GM18526 (cell line): ENCODE measurements around the gene MIER1.

Source experiments
- POLR2A ChIP-seq: IDR thresholded peaks from 3 replicates; pipeline ENCODE4 v1.6.1; 2011; ENCODE audit not compliant: insufficient read length; ENCODE audit errors: extremely low read depth

Gene MIER1

DNA sequence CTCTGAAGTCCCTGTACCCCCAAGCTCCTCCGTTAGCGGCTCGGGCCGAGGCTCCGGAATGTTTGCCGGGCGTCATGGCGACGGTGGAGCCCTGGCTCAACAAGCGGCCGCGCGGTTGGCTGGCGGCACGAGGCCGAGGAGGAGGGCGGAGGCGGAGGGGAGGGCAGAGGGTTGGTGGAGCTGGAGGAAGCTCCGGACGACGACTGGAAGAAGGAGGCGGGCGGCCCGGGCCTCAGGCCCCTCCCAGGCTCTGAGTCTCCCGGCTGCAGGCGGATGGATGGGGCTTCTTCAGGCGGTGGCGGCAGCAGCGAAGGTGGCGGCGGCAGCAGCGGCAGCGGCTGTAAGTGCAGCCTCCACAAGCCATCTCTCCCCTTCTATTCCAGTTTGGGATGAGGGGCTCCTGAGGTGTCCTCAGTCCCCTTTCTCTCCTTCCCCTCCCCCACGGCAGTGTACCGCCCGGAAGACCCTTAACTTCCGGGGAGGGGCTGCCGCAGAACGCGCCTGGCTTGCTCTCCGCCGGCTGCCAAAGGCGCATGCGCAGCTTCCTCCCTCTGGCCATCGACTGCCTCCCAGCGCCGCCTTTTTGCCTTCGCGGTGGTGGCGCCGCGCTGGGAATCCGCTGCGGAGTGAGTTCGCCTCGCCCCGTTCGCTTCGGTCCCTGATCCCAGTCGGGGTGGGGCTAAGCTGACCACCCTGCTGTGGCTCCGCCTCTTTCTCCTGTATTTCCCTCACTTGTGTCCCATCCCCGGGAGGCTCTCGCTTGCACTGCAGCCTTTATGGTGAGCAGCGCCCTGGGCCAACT is at the start of gene MIER1, which contains the start of gene DNAI4:
Gene MIER1 (plus strand): TSS at position 235 of the 802 bp plus-strand sequence. CDS start 39 bp downstream, at position 274.
Gene DNAI4 (minus strand): TSS at position 101 of the 802 bp plus-strand sequence. CDS start 25 bp downstream, at position 76.
- peak; percentile 80 for TF ChIP-seq POLR2A

- no peak for TF ChIP-seq POLR2A
These were observed 48.1 kb upstream of the MIER1 start for GRCh38 chr1:66876664-66877063.

DNA sequence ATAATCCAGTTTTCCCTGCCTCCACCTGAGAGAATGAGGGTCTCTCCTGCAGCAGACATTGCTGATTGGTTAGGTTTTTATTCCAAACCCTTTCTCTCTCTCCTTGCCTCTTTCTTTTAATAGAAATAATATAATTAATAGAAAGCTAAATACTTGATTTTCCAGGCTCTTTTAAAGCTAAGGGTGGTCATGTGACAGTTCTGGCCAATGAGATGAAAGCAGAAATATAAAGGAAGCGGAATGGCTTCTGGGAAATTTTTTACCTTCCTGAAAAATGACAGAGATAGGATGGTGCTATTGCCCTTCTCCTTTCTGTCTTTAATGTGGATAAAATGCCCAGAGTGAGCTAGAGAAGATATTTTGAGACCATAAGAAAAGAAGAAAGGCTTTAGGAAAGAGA is 35.8 kb upstream of the MIER1 start:
- TF ChIP-seq POLR2A, result no peak

- no peak for TF ChIP-seq POLR2A
These were observed 34.2 kb upstream of the MIER1 start for GRCh38 chr1:66890621-66891020.

- no peak for TF ChIP-seq POLR2A
These were observed 31.1 kb upstream of the MIER1 start for GRCh38 chr1:66893712-66894111.

GRCh38 chr1:66916320-66916719 is 8.5 kb upstream of the MIER1 start:
- no peak for TF ChIP-seq POLR2A

DNA sequence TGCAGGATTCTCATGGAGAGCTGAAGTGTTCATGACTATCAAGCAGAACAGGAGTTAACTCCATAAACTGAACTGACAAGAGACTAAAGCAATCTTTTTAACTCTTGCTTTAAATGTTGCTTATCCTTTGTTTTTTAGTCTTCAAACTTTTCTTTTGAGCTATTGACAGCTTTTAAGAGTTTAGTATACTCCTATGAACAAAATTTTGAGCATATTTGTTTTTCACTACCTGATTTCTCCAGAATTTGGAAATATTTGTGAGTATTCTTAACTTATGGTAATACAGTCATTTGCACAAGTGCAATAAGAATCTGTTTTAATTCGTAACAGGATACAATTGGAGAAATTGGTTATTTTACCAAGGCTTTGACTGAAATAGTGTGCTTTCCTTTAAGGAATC is 7.3 kb upstream of the MIER1 start:
- TF ChIP-seq POLR2A, result no peak

DNA sequence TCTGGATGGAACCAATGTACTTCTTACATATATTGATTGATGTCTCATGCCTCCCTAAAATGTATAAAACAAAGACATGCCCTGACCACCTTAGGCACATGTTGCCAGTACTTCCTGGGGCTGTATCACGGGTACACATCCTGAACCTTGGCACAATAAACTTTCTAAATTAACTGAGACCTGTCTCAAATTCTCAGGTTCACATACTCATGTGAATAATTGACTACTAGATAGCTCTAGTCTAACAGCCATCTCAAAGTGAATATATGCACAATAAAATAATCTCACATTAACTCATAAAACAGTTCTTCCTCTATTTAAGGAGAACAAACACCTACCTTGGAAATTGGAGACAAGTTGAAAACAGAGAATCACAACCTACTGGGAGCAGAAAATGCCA is 5.7 kb upstream of the MIER1 start:
- TF ChIP-seq POLR2A, result no peak

DNA sequence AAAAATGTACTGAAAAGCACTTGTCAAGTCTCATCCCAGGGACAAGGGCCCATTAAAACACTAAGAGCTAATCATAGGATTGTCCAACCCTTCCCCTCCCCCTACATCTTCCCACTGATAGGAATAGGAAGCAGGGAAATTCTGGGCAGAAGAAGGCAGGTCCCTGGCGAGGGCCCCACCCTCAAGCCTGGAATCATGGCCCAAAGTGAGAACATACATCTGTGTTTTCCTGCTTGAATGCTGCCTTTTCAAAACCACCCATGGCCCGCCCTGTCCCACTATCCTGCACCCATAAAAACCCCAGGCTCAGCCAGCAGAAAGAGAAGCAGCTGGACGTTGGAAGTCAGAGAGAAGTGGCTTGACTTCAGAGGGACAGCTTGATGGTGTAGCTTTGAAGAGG is 5.0 kb upstream of the MIER1 start:
- no peak for TF ChIP-seq POLR2A

GRCh38 chr1:66920543-66920942 is 4.2 kb upstream of the MIER1 start:
- no peak for TF ChIP-seq POLR2A

GRCh38 chr1:66925558-66925910 is 744 bp downstream of the MIER1 start:
- TF ChIP-seq POLR2A, result no peak

DNA sequence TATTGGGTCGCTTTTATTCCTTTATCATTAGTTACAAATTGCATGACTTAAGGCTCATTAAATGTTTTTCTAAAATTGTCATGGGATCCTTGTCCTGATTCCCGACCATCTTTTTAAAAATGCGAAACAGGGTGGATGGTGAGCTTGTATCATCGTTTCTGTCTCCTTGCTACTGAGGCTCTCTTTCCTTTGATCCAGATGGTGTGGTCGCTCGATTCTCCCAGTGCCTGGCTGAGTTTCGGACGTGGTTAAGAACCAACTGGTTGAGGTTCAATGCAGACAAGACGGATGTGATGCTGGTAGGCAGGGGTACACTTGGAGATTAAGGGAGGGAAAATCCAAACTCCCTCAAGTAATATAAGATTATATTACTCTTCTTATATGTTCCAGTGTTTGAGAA is 1.2 kb downstream of the MIER1 start:
- TF ChIP-seq POLR2A, result no peak

DNA sequence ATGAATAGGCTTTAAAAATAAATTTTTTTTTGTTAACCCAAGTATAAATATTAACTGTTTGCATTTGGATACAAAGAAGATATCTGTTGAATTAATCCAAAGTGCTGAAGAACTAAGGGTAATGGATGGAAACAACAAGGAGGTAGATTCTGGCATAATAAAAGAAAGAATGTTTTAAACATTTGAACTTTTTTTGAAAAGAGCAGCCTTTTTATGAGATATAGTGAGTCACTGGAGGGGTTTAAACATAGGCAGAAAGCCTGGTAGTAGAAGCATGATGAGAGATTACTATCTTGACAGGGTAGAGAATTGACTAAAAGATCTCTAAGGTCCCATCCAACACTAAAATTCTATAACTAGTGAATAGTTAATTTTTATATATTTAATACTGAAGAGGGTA is 2.7 kb downstream of the MIER1 start:
- TF ChIP-seq POLR2A, result no peak

- TF ChIP-seq POLR2A, result no peak
These were observed 4.4 kb downstream of the MIER1 start for GRCh38 chr1:66929146-66929688.

DNA sequence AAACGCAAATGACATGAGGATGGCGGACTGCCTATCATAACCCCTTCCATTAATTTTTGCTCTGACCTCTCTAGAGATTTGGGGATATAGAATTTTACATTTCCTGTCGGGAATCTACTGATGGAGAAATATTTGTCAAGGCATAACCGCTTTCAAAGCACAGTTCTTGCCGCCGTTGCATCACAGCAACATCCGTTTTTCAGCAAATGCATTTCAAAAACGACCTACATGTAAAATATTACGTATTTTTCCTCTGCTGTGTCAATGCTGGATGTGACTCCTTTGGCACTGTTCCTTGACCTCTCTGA is 4.9 kb downstream of the MIER1 start:
- no peak for TF ChIP-seq POLR2A

DNA sequence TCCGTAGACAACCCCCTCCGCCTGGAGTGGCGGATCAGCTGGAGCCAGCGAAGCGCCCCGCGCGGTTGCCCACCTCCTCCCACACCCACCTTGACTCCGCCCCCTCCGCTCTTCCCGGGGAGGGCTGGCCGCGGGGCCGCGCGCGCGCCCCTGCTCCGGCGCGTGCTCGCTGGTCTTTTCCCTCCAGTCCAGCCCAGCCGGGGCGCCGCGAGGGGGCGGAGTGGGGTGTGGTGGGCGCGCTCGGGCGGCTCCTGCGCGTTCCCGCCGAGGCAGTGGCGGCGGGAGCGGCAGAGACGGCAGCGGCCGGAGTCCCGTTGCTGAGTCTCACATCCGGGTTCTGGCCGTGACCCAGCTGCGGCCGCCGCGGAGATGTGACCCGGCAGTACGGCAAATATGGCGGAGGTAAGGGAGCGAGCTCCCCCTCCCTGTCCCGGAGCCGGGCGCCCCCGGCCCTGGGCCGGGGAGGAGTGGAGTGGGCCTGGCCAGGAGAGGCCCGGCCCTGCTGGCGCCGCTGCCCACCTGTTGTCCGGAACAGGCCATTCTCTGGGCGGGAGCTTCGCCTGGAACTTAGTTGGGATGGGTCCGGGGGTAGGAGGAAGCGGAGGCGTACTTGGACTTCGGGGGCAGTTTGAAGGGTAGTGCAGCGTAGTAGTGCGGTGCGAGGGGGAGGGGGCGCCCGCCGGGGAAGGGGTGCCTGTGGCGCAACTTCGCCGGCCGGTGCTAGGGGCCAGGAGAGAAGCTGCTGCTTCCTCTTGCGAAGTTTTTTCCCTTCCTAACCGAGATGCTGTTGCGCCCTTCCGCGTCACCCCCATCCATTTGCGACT is 5.4 kb downstream of the MIER1 start:
- peak; percentile 61 for TF ChIP-seq POLR2A
